Heart right ventricle (tissue), 16 donors: ENCODE measurements around the gene C9orf50. TPM values are rescaled to one million over a fixed set of nuclear protein-coding genes. Genes with fewer than 3 reads are reported as not detected.

Experiments used
- ATAC-seq, 8 donors: fragments of 200-7000 bp; cut with Tn5 transposase; one replicate each; pipeline ENCODE4 v1.9.1; 2020; ENCODE audit warnings: mild to moderate bottlenecking in 8 of 8, moderate library complexity in 8 of 8, moderate number of reproducible peaks in 1 of 8
- DNase-seq, 2 donors: peaks; one replicate each; pipeline ENCODE4 v3.0.0-alpha.2; 2020
- H3K27ac ChIP-seq, 10 donors: fragments of 200-600 bp; sonication (generic) in 2 of 10; one replicate each; pipeline versions ENCODE4 v1.5.0 to v1.8.0; 2020 to 2022; ENCODE audit warnings: mild to moderate bottlenecking in 3 of 10
- H3K27me3 ChIP-seq, 7 donors: fragments of 200-600 bp; one replicate each; pipeline ENCODE4 v1.8.0; 2021 to 2022; ENCODE audit warnings: mild to moderate bottlenecking in 2 of 7
- H3K36me3 ChIP-seq, 9 donors: fragments of 200-600 bp; sonication (generic) in 1 of 9; one replicate each; pipeline versions ENCODE4 v1.5.0 to v1.8.0; 2020 to 2022; ENCODE audit warnings: mild to moderate bottlenecking in 2 of 9
- H3K4me1 ChIP-seq, 9 donors: fragments of 200-600 bp; sonication (generic) in 1 of 9; one replicate each; pipeline versions ENCODE4 v1.5.0 to v1.8.0; 2020 to 2022; ENCODE audit warnings: mild to moderate bottlenecking in 4 of 9
- H3K4me3 ChIP-seq, 10 donors: fragments of 200-600 bp; sonication (generic) in 2 of 10; one replicate each; pipeline versions ENCODE4 v1.5.0 to v1.8.0; 2020 to 2022; ENCODE audit warnings: mild to moderate bottlenecking in 7 of 10, moderate library complexity in 2 of 10
- H3K9me3 ChIP-seq, 11 donors: fragments of 200-600 bp in 10 of 11; sonication (generic) in 2 of 11; one replicate each; pipeline versions ENCODE4 v1.5.0 to v1.8.0; 2013 to 2022; ENCODE audit warnings: mild to moderate bottlenecking in 2 of 11, control low read depth in 1 of 11, moderate library complexity in 1 of 11
- WGBS, 2 donors: extraction: QIAGEN DNeasy Blood & Tissue Kit; methylation state at CpG; one replicate each; pipeline ENCODE4 v1.1.7; 2013; ENCODE audit warnings: inconsistent platforms in 1 of 2; 5-methylcytosine and 5-hydroxymethylcytosine counted together
- intact Hi-C, 10 donors: fragments of 100-400 bp; cut with DNase I; formaldehyde crosslinking; loops; one replicate each; pipeline versions ENCODE4 v1.11.1 to v1.14.2; 2022
- polyA plus RNA-seq, 2 donors: library from polyadenylated mRNA; stranded (reverse); fragments of 200-250 nt; gene quantifications; one replicate each; pipeline ENCODE4 v1.2.3, GENCODE V29; 2013
- total RNA-seq, 10 donors: library from RNA; stranded (reverse); fragmentation: NEBNext Ultra II Directional in 3 of 10; extraction: Animal tissue kit (Norgen Biotek cat#: 25700) in 3 of 10; gene quantifications; one replicate each; pipeline versions ENCODE4 v1.2.1 to v1.2.4, GENCODE V29; 2021 to 2023
- TF ChIP-seq, protein P1 (sequence below), 9 donors: fragments of 200-600 bp; sonication (generic) in 2 of 9; IDR thresholded peaks; one replicate each; pipeline versions ENCODE4 v1.5.0 to v1.8.0; 2021 to 2022; ENCODE audit warnings: antibody characterized with exemption in 9 of 9, mild to moderate bottlenecking in 5 of 9, moderate library complexity in 1 of 9
- donor health status: Arrhythmogenic right ventricular cardiomyopathy.
- donor health status: ischemic (EF 13 %, LVEDD 7.1; RV severe dilation, severe dysfunction).
- donor health status: healthy with polysubstance abuse.
- donor health status: DM: no; HTN: yes; CAD: no.
- donor health status: DM: no; HTN: no; CAD: no.
- donor health status: ischemic (EF 25% LVEDD 6.9; RV normal size, moderate dysfunction).
- donor health status: ischemic (EF 25% LVEDD 5.7; RV mildly dilated, moderate dysfunction).
- donor health status: healthy.
- donor health status: DM: yes; HTN: yes; CAD: no.
- donor health status: Ischemic cardiomyopathy.
- donor health status: ischemic (EF 35%, LVEDD 5.7; RV mildly dilated, moderate dysfunction).
- donor health status: nonischemic (EF 11% LVEDD 7.7; RV severe dilation, severe dysfunction).
- donor health status: DM: yes; HTN: yes; CAD: no.
- donor health status: PGD.
- donor health status: ischemic (EF 29% LVEDD 5.4; RV normal size, mild dysfunction).
- donor health status: nonischemic (EF 23%, LVEDD 6.1; RV moderate dilation, normal function).

C9orf50 gene
- total and polyA plus RNA-seq, 12 donors, result not detected

DNA sequence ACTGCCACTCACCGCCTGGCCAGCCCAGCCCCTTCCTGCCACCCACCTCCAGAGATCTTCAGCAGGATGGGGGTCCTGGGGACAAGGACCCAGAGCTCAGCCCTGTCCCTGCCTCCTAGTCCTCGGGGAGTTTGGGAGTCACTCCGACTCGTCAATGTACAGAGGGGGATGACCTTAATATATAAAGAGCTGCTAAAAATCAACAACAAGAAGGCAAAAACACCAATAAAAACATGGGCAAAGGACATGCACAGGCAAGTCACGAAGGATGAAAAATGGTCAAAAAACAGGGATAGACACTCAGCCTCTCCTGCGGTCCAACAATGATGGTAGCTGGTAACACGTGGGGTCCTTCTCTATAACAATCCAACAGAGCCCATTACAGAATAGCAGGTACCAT is 25.8 kb upstream of the C9orf50 start:
- ATAC-seq (no peak), DNase-seq (no peak)
- H3K27me3 ChIP-seq, result no peaks in the 10 kb centered on the region
- no peaks in the 10 kb centered on the region for H3K9me3 ChIP-seq
- TF ChIP-seq, protein P1, sequence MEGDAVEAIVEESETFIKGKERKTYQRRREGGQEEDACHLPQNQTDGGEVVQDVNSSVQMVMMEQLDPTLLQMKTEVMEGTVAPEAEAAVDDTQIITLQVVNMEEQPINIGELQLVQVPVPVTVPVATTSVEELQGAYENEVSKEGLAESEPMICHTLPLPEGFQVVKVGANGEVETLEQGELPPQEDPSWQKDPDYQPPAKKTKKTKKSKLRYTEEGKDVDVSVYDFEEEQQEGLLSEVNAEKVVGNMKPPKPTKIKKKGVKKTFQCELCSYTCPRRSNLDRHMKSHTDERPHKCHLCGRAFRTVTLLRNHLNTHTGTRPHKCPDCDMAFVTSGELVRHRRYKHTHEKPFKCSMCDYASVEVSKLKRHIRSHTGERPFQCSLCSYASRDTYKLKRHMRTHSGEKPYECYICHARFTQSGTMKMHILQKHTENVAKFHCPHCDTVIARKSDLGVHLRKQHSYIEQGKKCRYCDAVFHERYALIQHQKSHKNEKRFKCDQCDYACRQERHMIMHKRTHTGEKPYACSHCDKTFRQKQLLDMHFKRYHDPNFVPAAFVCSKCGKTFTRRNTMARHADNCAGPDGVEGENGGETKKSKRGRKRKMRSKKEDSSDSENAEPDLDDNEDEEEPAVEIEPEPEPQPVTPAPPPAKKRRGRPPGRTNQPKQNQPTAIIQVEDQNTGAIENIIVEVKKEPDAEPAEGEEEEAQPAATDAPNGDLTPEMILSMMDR (IDR thresholded peaks at IDR 0.05), result no peak
- H3K27ac ChIP-seq, result no peak overlapping the region
- H3K4me1 ChIP-seq, result peaks cover 0 to 7% (median 3%) of the 10 kb centered on the region in 9 donors
- no peaks in the 10 kb centered on the region for H3K36me3 ChIP-seq
- intact Hi-C loops, result loop anchor here in 8 of 10 donors (5.0 to 10.0 kb wide), 3 partner anchors 78 to 141 kb away; no protein-coding TSS in a partner anchor
- H3K4me3 ChIP-seq, result no peak overlapping the region
- 94 to 95% methylated on average over 7 of the region's 7 CpGs for WGBS, 2 donors

DNA sequence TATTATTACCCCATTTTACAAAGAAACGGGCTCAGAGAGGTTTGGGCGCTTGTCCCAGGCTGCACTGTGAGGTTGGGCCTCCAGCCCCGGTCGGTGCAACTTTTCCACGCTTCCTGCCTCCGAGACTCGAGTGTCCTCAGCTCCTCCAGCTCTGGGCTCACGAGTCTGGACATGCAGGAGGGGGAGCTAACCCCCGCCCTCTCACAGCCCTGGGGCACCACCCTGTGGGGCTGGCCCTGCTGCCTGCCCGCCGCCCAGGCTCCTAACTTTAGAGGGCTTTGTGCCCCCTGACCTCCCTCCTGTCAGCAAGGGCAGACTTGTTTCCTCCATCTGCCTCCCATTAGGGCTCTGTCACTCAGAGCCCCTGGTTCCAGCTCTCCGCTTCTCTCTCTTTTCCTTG is 25.4 kb upstream of the C9orf50 start:
- intact Hi-C loops, result loop anchor here in 8 of 10 donors (5.0 to 10.0 kb wide), 3 partner anchors 79 to 141 kb away; no protein-coding TSS in a partner anchor
- H3K4me3 ChIP-seq, result no peak overlapping the region
- H3K9me3 ChIP-seq, result no peaks in the 10 kb centered on the region
- ATAC-seq, result no peak
- no peak overlapping the region for H3K27ac ChIP-seq
- H3K27me3 ChIP-seq, result no peaks in the 10 kb centered on the region
- 77 to 86% methylated on average over 12 of the region's 12 CpGs for WGBS, 2 donors
- H3K4me1 ChIP-seq, result peaks cover under 1 to 9% (median 6%) of the 10 kb centered on the region in 9 donors
- DNase-seq, result no peak
- TF ChIP-seq, protein P1 (IDR thresholded peaks at IDR 0.05), result no peak
- no peaks in the 10 kb centered on the region for H3K36me3 ChIP-seq

DNA sequence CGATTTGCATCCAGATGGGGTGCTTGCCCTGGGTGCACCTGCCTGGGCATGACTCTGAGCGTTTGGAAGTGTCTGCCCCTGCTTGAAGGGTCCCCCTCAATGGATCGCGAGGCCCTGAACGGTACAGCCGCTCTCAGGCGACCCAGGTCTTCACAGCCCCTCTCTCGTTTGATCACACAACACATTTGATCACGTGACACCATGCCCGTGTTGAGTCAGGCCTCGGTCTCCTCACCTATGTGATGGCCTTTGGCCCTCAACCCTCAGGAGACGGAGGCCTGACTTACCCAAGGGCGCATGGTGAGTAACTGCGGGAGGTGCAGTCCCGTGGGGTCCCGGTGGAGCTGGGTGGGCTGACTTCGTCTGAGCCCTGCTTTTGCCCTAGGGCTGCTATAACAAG is 24.0 kb upstream of the C9orf50 start:
- Histone ChIP-seq H3K9me3 (no peaks in the 10 kb centered on the region), H3K4me1 (peaks cover 14 to 23% (median 19%) of the 10 kb centered on the region in 9 donors), H3K36me3 (peaks cover 0 to 3% (median 0%) of the 10 kb centered on the region in 9 donors), H3K27me3 (no peaks in the 10 kb centered on the region), H3K27ac (no peak overlapping the region), H3K4me3 (no peak overlapping the region)
- no peak for DNase-seq
- ATAC-seq, result no peak
- 76 to 77% methylated on average over 17 of the region's 17 CpGs for WGBS, 2 donors
- intact Hi-C loops, result loop anchor here (2.0 to 10.0 kb wide), 7 partner anchors 80 to 142 kb away; no protein-coding TSS in a partner anchor
- TF ChIP-seq, protein P1 (IDR thresholded peaks at IDR 0.05), result no peak

DNA sequence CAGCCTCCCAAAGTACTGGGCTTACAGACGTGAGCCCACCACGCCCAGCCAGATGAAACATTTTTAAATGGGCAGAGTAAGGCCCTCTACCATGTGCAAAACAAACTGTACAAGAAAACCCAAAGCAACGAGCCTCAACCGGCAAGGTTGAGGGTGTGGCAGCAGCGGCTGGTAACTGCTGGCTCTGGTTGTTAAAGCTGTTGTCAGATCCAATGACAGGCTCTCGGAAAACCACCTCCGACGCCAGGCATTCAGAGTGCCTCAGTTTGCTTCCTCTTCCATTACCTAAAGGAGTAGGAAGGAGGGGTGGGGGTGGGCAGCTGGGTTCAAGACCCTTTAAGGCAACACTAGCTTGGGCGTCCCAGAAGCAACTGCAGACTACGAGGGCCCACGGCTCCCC is 23.5 kb upstream of the C9orf50 start:
- TF ChIP-seq, protein P1 (IDR thresholded peaks at IDR 0.05), result no peak
- H3K36me3 ChIP-seq, result peaks cover 0 to 8% (median 1%) of the 10 kb centered on the region in 9 donors
- peaks cover 17 to 26% (median 22%) of the 10 kb centered on the region in 9 donors for H3K4me1 ChIP-seq
- no peak for ATAC-seq
- intact Hi-C loops, result loop anchor here (2.0 to 10.0 kb wide), 6 partner anchors 80 to 138 kb away; no protein-coding TSS in a partner anchor
- no peaks in the 10 kb centered on the region for H3K27me3 ChIP-seq
- DNase-seq, result no peak
- WGBS, 2 donors, result 66 to 72% methylated on average over 11 of the region's 11 CpGs
- no peak overlapping the region for H3K4me3 ChIP-seq
- H3K9me3 ChIP-seq, result no peaks in the 10 kb centered on the region
- H3K27ac ChIP-seq, result no peak overlapping the region
